Lung (tissue), 12 donors: ENCODE measurements around the gene THADA. TPM values are rescaled to one million over a fixed set of nuclear protein-coding genes. Genes with fewer than 3 reads are reported as not detected.
A peak's percentile ranks its signal among the peaks of the same experiment; 100 is the strongest.

Source experiments
- ATAC-seq: fragments of 200-7000 bp; cut with Tn5 transposase; one replicate; pipeline ENCODE4 v1.9.1; 2020; ENCODE audit warnings: moderate number of reproducible peaks; ENCODE audit not compliant: insufficient read depth, low FRiP score
- DNase-seq, 3 donors: peaks; one replicate each; pipeline ENCODE4 v3.0.0-alpha.2; 2013 to 2017
- H3K27ac ChIP-seq, 2 donors: one replicate each; pipeline ENCODE4 v1.5.1; 2013; ENCODE audit warnings: mild to moderate bottlenecking in 2 of 2, moderate library complexity in 2 of 2, control low read depth in 1 of 2, inconsistent platforms in 1 of 2, low read depth in 1 of 2, low read length in 1 of 2
- H3K27me3 ChIP-seq, 3 donors: one replicate each; pipeline ENCODE4 v1.5.1; 2013; ENCODE audit warnings: low read length in 2 of 3; ENCODE audit not compliant: control insufficient read depth in 3 of 3, insufficient read depth in 3 of 3
- H3K36me3 ChIP-seq, 4 donors: one replicate each; pipeline ENCODE4 v1.5.1; 2013; ENCODE audit warnings: low read length in 4 of 4, mild to moderate bottlenecking in 1 of 4, moderate library complexity in 1 of 4; ENCODE audit not compliant: control insufficient read depth in 4 of 4, insufficient read depth in 4 of 4
- H3K4me1 ChIP-seq, 5 donors: one replicate each; pipeline ENCODE4 v1.5.1; 2013; ENCODE audit warnings: low read length in 5 of 5, mild to moderate bottlenecking in 2 of 5, moderate library complexity in 1 of 5; ENCODE audit not compliant: control insufficient read depth in 5 of 5, insufficient read depth in 5 of 5
- H3K4me3 ChIP-seq: one replicate; pipeline ENCODE4 v1.5.1; 2013; ENCODE audit warnings: mild to moderate bottlenecking, control low read depth, moderate library complexity
- H3K9ac ChIP-seq, 2 donors: one replicate each; pipeline ENCODE4 v1.5.1; 2013; ENCODE audit warnings: low read length in 2 of 2, control low read depth in 1 of 2; ENCODE audit not compliant: insufficient read depth in 1 of 2
- H3K9me3 ChIP-seq, 4 donors: one replicate each; pipeline ENCODE4 v1.5.1; 2013; ENCODE audit warnings: low read length in 3 of 4, mild to moderate bottlenecking in 1 of 4, moderate library complexity in 1 of 4; ENCODE audit not compliant: control insufficient read depth in 4 of 4, insufficient read depth in 3 of 4
- WGBS, 2 donors: extraction: QIAGEN DNeasy Blood & Tissue Kit; methylation state at CpG; one replicate each; pipeline ENCODE4 v1.1.7; 2013; 5-methylcytosine and 5-hydroxymethylcytosine counted together
- polyA plus RNA-seq, 2 donors: library from polyadenylated mRNA; stranded (reverse); fragments of 200-250 nt; gene quantifications; one replicate each; pipeline ENCODE4 v1.2.1, GENCODE V29; 2013
- total RNA-seq, 2 donors: library from RNA; depleted of rRNA in 1 of 2; stranded (reverse); fragments of >200 nt in 1 of 2; gene quantifications; one replicate each; pipeline ENCODE4 v1.2.1, GENCODE V29; 2014 to 2021
- TF ChIP-seq, protein P1 (sequence below): IDR thresholded peaks from 2 replicates; pipeline ENCODE4 v1.5.1; 2012; ENCODE audit warnings: mild to moderate bottlenecking; ENCODE audit errors: control extremely low read depth, extremely low read depth
- donor health status: control.
- donor health status: control.
- donor health status: Bipolar disorder and iron deficiency.
- donor health status: healthy.
- donor health status: DM: yes; HTN: yes; CAD: no.

THADA gene
- total and polyA plus RNA-seq, 4 donors, result 11.3 to 72.5 (median 25.2) TPM

- no peak overlapping the region for H3K27ac ChIP-seq
- H3K36me3 ChIP-seq, result peaks cover 0 to 3% (median 0%) of the 10 kb centered on the region in 4 donors
- no peaks in the 10 kb centered on the region for H3K27me3 ChIP-seq
- DNase-seq (peak; percentile 70 to 95 (median 94)), ATAC-seq (no peak)
- peaks cover 0 to 36% (median 5%) of the 10 kb centered on the region in 5 donors for H3K4me1 ChIP-seq
- H3K4me3 ChIP-seq, result no peak overlapping the region
- WGBS, 2 donors, result 83 to 92% methylated on average over 3 of the region's 3 CpGs
- H3K9me3 ChIP-seq, result peaks cover 0 to 4% (median 0%) of the 10 kb centered on the region in 4 donors
- no peak overlapping the region for H3K9ac ChIP-seq
- TF ChIP-seq, protein P1, sequence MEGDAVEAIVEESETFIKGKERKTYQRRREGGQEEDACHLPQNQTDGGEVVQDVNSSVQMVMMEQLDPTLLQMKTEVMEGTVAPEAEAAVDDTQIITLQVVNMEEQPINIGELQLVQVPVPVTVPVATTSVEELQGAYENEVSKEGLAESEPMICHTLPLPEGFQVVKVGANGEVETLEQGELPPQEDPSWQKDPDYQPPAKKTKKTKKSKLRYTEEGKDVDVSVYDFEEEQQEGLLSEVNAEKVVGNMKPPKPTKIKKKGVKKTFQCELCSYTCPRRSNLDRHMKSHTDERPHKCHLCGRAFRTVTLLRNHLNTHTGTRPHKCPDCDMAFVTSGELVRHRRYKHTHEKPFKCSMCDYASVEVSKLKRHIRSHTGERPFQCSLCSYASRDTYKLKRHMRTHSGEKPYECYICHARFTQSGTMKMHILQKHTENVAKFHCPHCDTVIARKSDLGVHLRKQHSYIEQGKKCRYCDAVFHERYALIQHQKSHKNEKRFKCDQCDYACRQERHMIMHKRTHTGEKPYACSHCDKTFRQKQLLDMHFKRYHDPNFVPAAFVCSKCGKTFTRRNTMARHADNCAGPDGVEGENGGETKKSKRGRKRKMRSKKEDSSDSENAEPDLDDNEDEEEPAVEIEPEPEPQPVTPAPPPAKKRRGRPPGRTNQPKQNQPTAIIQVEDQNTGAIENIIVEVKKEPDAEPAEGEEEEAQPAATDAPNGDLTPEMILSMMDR, result no peak
Observed at GRCh38 chr2:43524177-43524965, 71.5 kb downstream of the THADA start.

DNA sequence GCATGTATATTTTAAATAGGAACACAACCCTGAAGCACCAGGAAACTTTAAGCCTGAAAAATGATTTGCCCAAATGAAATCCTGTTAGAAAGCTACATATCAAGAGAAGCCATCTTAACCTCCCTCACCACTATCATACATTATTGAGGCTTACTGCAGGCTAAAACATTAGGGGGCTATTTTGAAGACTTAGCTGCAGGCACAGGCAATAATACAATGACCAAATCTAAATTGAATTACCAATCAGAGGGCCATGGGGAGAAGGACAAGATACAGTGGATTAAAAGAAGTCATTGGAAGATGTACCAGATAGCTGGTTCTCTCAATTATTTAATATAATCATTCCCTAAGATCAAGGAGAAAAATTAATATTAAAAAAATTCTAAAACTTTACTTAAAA is 73.7 kb downstream of the THADA start:
- TF ChIP-seq, protein P1, result no peak
- Histone ChIP-seq H3K4me1 (peaks cover 0 to 56% (median 15%) of the 10 kb centered on the region in 5 donors), H3K9me3 (peaks cover 0 to 4% (median 0%) of the 10 kb centered on the region in 4 donors), H3K36me3 (peaks cover 0 to 1% (median 0%) of the 10 kb centered on the region in 4 donors), H3K27ac (no peak overlapping the region), H3K9ac (no peak overlapping the region), H3K27me3 (no peaks in the 10 kb centered on the region), H3K4me3 (no peak overlapping the region)
- ATAC-seq (no peak), DNase-seq (no peak)

GRCh38 chr2:43521568-43521967 is 74.3 kb downstream of the THADA start:
- peaks cover 0 to 54% (median 15%) of the 10 kb centered on the region in 5 donors for H3K4me1 ChIP-seq
- no peak overlapping the region for H3K27ac ChIP-seq
- ATAC-seq (no peak), DNase-seq (no peak)
- TF ChIP-seq, protein P1, result no peak
- H3K36me3 ChIP-seq, result peaks cover 0 to 1% (median 0%) of the 10 kb centered on the region in 4 donors
- H3K9ac ChIP-seq, result no peak overlapping the region
- WGBS, 2 donors, result 95 to 97% methylated on average over 2 of the region's 2 CpGs
- no peak overlapping the region for H3K4me3 ChIP-seq
- H3K9me3 ChIP-seq, result peaks cover 0 to 4% (median 0%) of the 10 kb centered on the region in 4 donors
- H3K27me3 ChIP-seq, result no peaks in the 10 kb centered on the region
